Fibroblast of villous mesenchyme (primary cell): Measurements from ENCODE around the gene MOCS1. TPM values are rescaled to one million over a fixed set of nuclear protein-coding genes. Genes with fewer than 3 reads are reported as not detected.

Experiments
- DNase-seq: peaks from one replicate; pipeline ENCODE4 v3.0.0-alpha.2; 2010; ENCODE audit warnings: low read depth
- H3K4me3 ChIP-seq: 2 replicates; pipeline ENCODE4 v1.5.1; 2011; ENCODE audit warnings: low read depth, mild to moderate bottlenecking, low read length
- total RNA-seq: library from RNA; depleted of rRNA; stranded (reverse); fragments of >200 nt; gene quantifications from 2 replicates; pipeline ENCODE4 v1.2.3, GENCODE V29; 2012
- TF ChIP-seq, protein P1 (sequence below): IDR thresholded peaks from 2 replicates; pipeline ENCODE4 v1.5.1; 2012; ENCODE audit warnings: low read depth, mild to moderate bottlenecking, low read length; ENCODE audit not compliant: insufficient read depth

The MOCS1 gene
- total RNA-seq, 1 donor, result 10.8 TPM

DNA sequence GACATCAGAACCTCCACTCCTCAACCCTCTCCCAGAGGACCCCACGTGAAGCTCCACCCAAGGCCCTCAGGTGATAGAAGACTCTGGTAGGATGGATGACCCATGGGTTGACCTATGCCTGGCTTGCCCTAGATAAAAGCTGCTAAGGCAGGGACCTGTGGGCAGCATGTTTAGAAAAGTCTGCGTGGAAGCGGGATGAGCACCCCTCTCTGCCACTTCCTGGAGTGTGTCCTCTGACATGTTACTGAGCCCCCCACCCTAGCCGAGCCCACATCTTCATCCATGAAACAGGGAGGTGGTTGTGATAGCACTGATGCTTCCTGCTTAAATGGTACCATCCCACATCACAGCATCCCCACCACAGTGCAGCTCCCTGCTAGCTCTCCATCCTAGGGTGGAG, 21.8 kb downstream of the MOCS1 start:
- TF ChIP-seq, protein P1, sequence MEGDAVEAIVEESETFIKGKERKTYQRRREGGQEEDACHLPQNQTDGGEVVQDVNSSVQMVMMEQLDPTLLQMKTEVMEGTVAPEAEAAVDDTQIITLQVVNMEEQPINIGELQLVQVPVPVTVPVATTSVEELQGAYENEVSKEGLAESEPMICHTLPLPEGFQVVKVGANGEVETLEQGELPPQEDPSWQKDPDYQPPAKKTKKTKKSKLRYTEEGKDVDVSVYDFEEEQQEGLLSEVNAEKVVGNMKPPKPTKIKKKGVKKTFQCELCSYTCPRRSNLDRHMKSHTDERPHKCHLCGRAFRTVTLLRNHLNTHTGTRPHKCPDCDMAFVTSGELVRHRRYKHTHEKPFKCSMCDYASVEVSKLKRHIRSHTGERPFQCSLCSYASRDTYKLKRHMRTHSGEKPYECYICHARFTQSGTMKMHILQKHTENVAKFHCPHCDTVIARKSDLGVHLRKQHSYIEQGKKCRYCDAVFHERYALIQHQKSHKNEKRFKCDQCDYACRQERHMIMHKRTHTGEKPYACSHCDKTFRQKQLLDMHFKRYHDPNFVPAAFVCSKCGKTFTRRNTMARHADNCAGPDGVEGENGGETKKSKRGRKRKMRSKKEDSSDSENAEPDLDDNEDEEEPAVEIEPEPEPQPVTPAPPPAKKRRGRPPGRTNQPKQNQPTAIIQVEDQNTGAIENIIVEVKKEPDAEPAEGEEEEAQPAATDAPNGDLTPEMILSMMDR, result no peak
- DNase-seq, result no peak
- H3K4me3 ChIP-seq, result no peak overlapping the region

DNA sequence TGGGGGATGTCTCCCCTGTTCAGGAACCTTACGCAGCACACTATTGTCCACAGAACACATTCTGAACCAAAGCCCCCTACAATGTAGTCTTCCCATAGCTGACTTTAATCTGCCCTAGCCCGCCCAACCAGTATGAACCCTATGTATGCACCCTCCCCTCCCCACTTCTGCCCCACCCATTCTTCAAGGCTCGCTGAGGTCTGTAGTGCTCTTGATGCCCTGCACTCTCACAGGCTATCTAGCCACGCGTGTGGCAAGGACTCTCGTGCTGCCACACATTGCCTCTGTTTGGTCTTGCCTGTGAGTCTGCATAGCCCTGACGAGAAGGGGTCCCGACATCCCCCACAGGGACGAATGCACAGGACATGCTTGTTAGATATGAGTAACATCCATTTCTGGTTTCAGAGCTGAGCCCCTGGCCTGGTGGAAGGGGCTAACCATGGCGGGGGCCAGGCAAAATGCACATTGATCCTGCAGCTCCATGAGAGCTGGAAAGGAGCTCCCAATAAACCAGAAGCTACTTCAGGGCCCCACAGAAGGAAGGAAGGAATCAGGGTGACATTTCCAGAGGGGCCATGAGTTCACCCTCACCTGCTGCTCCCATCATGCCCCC, 22.6 kb downstream of the MOCS1 start:
- TF ChIP-seq, protein P1, result no peak
- no peak for DNase-seq
- no peak overlapping the region for H3K4me3 ChIP-seq

DNA sequence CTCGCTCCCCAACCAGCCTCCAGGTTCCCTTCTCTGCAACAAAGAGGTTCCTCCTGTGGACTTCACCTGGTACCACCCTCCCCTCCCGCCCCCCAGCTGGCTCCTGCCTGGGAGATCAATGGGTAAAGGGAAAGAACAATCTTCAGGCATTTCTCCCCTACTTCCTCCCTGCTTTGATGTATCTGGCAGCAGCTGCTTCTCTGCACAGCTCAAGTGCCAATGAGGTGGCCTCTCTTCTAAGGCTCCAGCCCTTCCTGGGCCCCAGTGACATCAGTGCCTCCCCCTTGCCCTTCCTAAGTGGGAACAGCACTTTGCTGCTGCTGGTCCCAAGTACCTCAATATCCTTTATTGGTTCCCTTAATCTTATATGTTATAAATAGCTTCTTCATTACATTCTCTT, 23.5 kb downstream of the MOCS1 start:
- H3K4me3 ChIP-seq, result no peak overlapping the region
- TF ChIP-seq, protein P1, result no peak
- no peak for DNase-seq

DNA sequence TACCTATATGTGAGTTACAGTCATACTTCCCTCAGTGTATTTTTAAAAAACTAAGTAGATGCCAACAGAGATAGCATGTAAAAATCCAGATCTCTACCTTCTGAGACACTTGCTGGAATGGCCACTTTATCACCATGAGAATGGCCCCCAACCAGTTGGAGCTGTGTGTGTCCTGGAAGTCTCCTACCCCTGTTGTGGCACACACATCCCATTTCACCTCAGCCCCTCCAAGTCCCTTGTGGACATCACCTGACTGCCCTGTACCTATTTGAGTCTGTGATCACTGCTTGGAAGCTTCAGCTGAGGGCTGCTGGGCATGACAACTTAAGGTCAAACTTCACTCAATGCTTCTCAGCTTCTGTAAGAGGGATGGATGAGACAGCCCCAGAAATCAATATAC, 24.1 kb downstream of the MOCS1 start:
- no peak for DNase-seq
- TF ChIP-seq, protein P1, result no peak
- H3K4me3 ChIP-seq, result no peak overlapping the region

DNA sequence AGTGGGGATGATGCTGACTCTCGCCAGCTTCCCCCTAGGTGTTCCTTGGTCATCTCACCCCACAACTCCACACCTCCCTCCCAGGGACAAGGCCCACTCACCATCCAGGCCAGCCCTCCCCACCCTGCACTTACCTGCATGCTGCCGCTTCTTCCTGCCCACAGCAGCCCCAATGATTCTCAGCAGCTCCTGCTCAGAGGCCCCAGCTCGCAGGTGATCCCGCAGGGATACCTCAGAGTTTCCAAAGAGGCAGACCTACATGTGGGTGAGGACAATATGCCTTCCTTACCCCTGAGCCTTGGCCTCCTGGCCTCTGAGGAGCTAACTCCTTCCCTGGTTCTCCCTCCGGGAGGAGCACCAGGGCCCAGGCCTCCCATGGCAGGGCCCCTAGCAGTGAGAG, 24.6 kb downstream of the MOCS1 start:
- no peak for DNase-seq
- no peak overlapping the region for H3K4me3 ChIP-seq
- TF ChIP-seq, protein P1, result no peak

DNA sequence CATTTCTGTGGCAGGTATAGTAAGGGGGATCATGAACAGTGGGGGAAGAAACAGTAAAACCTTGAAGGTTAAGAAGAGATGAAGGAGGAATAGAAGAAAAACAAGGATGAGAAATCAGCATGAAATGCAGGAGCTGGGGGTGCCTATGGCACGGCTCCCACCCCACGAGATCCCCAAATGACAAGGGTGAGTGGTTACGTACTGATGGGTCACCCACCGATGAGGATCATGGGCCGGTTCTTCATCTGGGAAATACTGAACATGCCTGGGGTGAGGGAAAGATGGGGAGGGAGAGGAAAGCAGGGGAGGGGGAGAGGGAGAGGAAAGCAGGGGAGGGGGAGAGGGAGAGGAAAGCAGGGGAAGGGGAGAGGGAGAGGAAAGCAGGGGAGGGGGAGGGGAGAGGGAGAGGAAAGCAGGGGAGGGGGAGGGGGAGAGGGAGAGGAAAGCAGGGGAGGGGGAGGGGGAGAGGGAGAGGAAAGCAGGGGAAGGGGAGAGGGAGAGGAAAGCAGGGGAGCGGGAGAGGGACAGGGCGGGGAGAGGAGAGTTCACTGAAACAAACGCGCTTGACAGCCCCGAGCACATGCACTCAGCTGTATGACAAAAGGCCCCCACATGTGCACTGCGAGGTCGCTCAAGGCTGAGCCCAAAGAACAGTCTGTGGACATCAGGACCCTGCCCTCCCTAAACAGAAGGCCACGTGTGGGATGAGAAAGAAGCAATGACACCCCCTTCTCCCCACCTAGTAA, 25.3 kb downstream of the MOCS1 start:
- no peak overlapping the region for H3K4me3 ChIP-seq
- TF ChIP-seq, protein P1, result no peak
- DNase-seq, result no peak
